GM19193 (cell line): ENCODE data around the gene CYBC1.

ENCODE experiments used
- POLR2A ChIP-seq: IDR thresholded peaks from 4 replicates; pipeline ENCODE4 v1.6.1; 2011; ENCODE audit not compliant: insufficient read depth, insufficient read length; ENCODE audit errors: extremely low read depth

The CYBC1 gene

DNA sequence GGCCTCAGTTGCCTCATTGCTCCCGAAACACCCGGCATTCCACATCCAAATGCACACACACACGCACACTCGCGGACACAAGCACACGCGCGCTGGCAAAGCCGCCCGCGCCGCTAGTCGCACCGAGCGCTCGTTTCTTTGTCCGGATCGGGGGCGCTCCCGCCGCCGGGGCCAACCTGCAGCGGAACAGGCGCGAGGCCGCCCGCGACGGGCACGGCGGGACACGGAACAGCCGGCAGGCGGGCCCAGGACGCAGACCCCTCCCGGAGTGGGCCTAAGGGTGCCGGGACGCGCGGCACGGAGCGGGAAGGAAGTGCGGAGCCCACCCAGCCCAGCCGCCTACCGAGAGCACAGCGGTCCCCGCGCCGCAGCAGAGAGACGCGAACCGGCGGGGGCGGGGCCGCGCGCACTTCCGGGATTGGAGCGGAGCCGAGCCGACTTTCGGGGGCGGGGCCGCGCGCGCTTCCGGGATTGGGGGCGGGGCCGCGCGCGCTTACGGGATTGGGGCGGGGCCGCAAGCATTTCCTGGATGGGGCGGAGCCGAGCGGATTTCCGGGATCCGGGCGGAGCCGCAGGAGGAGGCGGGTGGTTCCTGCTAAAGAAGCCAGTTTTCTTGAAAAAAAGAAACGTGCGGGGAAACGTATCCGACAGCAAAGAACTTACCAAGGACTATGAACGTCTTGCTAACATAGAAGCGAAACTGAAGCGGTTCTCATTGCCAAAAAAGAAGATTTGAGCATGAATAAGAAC lies at the start of gene CYBC1:
Gene CYBC1 (minus strand): TSS at position 396 of the 750 bp plus-strand sequence. CDS start 1,498 bp downstream, outside the sequence.
- peak; percentile 93 for TF ChIP-seq POLR2A

GRCh38 chr17:82497483-82498405 lies 47.2 kb upstream of the CYBC1 start:
- no peak for TF ChIP-seq POLR2A

DNA sequence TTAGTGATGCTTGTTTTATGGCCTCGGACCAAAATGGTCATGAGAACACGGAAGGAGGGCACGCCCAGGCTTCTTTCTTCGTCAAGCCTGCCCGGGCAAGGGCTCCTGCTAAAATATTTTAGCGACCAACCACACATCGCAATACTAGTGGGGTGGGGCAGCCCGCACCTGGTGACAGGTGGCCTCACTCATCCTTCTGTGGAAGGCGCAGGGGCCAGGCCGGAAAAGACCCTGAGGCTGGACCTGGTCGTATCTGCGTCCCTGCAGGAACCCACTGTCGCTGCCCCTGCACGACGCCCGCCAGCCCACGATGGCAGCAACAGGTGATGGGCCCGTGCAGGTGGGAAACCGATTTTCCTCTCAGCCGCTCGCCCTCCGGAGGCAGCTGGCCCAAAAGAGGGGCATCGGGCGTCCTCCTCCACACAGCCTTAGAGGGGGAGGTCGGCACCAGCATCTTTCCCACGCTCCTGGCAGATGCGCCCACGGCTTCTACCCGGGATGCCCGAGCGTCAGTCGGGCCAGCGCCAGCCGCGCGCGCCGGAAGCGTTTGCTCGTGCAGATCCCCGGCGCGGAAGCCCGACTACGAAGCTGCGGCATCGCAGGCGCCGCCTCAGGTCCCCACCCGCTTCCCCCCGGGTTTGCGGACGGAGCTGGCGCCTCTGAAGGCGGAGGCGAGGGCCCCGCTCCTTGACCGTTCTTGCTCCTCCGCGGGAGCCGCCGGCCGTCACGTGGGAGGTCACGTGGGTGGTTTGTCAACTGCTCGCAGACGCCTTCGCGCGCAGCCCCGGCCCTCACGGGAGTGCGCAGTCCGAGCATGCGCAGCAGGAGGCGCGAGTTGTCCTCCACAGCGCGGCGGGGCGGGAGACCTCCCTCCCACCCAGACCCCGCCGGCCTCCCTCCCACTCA lies 46.2 kb upstream of the CYBC1 start:
- TF ChIP-seq POLR2A: peak; percentile 68

DNA sequence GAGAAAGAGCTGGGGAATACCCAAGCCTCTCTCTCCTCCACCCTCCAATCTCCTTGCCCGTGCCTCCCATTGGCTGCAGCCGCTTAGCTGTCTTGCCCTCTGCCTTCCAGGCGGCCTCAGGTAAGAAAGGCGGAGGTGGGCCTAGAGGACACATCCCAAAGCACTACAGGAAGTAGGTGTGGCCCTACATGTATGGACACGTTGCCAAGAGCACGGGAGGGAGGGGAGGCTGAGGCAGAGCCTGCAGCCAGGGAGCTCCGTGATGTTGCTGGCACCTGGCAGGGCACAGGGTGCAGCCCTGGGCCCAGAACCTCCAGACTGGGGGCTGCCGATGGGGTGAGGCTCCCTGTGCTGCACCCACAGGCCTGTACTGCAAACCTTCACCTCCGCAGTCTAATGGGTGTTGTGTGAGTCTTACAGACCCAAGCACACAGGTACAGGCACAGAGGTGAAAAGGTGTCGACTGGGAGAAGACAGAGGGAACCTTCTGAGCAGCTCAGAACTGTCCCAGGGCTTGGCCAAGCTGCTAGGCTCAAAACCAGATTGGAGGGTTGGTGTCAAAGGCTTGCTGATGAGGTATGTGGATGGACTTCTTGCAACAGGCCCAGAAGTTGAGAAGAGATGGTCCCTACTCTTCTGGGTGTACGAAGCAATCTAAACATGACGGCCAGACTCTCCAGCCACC lies 45.4 kb upstream of the CYBC1 start:
- no peak for TF ChIP-seq POLR2A

DNA sequence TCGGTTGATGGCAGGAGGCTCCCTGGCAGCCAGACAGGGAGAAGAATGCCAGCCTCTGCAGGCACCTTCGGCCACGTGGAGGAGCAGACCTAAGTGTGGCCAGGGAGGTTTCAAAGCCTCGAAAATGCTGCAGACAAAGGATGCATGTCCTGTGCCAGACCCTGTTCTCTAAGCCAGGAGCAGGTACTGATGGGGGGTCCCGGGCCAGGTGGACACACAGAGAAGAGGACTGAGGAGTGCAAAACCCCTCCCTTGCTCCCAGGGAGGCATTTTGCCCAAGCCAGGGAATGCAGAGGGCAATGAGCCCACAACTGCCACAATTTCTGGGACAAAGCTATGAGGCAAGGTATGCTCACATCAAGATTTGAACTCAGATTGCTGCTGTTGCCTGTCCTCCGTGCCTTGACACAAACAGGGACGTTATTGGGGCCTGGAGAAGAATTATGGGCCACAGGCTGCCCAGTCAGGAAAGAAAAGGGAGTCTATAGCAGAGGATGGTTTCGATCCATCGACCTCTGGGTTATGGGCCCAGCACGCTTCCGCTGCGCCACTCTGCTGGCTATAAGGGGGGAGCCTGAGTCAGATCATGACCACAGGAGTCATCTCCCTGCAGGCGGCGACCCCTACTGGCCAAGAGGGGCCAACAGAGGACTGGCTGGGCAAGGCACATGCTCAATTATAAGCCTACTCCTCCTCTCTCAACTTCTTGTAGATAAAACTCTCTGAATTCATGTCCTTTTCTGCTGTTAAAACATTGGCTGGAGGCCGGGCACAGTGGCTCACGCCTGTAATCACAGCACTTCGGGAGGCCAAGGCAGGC lies 43.9 kb upstream of the CYBC1 start:
- TF ChIP-seq POLR2A: no peak

- TF ChIP-seq POLR2A: no peak
Observed at GRCh38 chr17:82493226-82493781, 42.8 kb upstream of the CYBC1 start.

- TF ChIP-seq POLR2A: no peak
Observed at GRCh38 chr17:82492643-82493225, 42.2 kb upstream of the CYBC1 start.

DNA sequence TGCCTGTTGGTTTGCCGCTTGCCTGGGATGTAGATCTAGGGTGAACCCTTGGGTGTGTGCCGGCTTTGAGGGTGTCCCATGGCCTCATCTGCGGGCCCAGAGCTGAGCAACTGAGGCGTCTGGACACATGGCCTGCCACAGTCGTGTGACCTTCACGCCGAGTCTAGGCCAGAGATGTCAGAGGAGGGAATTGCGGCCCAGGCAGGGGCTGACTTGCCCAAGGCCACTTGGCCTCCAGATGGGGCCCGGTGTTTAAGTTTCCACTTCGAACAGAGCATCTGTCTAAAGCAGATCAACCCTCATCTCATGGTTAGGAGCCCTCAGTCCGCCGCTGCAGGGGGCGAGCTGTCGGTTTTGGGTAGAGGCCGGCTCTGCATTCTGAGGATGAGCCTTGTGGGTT lies 41.0 kb upstream of the CYBC1 start:
- TF ChIP-seq POLR2A: no peak

GRCh38 chr17:82491196-82491530 lies 40.6 kb upstream of the CYBC1 start:
- no peak for TF ChIP-seq POLR2A

DNA sequence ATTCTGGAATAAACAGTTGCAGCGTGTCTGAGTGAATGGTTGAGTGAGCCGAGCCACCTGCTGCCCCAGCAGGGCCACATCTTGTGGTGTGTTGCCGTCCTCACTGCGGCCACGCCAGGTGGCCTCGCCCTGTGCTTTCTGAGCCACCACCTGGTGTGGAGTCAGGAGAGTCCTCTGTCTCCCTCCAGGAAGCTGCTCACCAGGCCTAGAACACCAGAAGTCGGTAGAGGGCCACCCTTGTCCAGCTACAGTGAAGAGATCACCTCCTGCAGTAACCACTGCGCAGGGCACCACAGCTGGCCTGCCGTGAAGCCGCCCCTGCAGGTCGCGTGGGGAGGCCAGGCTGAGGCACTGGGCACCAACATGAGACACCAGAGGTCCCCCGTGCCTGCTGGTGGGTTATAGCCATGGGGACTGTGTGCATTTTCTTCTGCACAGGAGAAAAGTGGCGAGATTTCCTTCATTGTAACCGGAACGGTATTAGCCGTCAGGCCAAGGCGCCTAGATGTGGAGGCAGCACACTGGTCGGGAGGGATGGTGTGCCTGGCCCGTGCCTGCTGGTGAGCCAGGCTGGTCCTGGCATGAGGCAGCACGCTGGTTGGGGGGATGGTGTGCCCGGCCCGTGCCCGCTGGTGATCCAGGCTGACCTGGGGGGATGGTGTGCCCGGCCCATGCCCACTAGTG lies 40.1 kb upstream of the CYBC1 start:
- no peak for TF ChIP-seq POLR2A

GRCh38 chr17:82489851-82490511 lies 39.4 kb upstream of the CYBC1 start:
- TF ChIP-seq POLR2A: no peak

DNA sequence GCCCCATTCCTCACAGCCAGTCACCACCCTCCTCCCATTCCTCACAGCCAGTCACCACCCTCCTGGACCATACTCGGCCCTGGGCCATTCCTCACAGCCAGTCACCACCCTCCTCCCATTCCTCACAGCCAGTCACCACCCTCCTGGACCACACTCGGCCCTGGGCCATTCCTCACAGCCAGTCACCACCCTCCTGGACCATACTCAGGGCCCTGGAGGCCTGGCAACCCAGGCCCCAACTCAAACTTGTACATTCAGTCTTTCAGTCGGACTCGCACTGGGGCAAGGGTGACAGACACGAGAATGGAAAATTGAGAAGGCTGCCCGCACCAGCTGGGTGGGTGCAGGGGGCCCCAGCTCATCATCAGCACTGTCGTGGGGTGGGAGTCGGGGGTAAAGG lies 38.6 kb upstream of the CYBC1 start:
- no peak for TF ChIP-seq POLR2A
